ENCODE results near the gene FRYL. TPM values are rescaled to one million over a fixed set of nuclear protein-coding genes. Genes with fewer than 3 reads are reported as not detected.

Gene FRYL
- total and polyA plus RNA-seq, 2 experiments from 2014 or later: 15.7 to 82.3 TPM

- DNase-seq (ENCODE audit: low spot score): no peak
- Histone ChIP-seq H3K4me2 (peak overlapping the region; percentile 45), H3K4me3 (no peak overlapping the region), H3K27ac (peak overlapping the region; percentile 64), H3K9me2 (replicated peaks; ENCODE audit: insufficient read depth) (no peaks in the 10 kb centered on the region), H3K36me3 (replicated peaks; ENCODE audit: insufficient read depth, low read depth) (no peaks in the 10 kb centered on the region), H3K79me2 (peaks cover 24% of the 10 kb centered on the region), H3K9me3 (ENCODE audit: low read depth) (no peaks in the 10 kb centered on the region), H3K27me3 (no peaks in the 10 kb centered on the region), H2AFZ (no peak overlapping the region), H3K4me1 (ENCODE audit: insufficient read depth) (peaks cover 12% of the 10 kb centered on the region), H4K20me1 (ENCODE audit: insufficient read depth, poor library complexity, severe bottlenecking) (no peaks in the 10 kb centered on the region)
- TF ChIP-seq, protein P1, sequence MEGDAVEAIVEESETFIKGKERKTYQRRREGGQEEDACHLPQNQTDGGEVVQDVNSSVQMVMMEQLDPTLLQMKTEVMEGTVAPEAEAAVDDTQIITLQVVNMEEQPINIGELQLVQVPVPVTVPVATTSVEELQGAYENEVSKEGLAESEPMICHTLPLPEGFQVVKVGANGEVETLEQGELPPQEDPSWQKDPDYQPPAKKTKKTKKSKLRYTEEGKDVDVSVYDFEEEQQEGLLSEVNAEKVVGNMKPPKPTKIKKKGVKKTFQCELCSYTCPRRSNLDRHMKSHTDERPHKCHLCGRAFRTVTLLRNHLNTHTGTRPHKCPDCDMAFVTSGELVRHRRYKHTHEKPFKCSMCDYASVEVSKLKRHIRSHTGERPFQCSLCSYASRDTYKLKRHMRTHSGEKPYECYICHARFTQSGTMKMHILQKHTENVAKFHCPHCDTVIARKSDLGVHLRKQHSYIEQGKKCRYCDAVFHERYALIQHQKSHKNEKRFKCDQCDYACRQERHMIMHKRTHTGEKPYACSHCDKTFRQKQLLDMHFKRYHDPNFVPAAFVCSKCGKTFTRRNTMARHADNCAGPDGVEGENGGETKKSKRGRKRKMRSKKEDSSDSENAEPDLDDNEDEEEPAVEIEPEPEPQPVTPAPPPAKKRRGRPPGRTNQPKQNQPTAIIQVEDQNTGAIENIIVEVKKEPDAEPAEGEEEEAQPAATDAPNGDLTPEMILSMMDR (IDR thresholded peaks at IDR 0.05; ENCODE audit: poor library complexity): no peak
- TF ChIP-seq EZH2 (IDR thresholded peaks at IDR 0.05; ENCODE audit: borderline replicate concordance) (no peak), EZH2phosphoT487 (IDR thresholded peaks at IDR 0.05; ENCODE audit: low read depth, severe bottlenecking, unreplicated experiment) (no peak)
- WGBS (ENCODE audit: low lambda C conversion rate, missing lambda C conversion rate): 90% methylated on average over 3 of the region's 3 CpGs
Measured at GRCh38 chr4:48669086-48669485, 111.0 kb downstream of the FRYL start.

DNA sequence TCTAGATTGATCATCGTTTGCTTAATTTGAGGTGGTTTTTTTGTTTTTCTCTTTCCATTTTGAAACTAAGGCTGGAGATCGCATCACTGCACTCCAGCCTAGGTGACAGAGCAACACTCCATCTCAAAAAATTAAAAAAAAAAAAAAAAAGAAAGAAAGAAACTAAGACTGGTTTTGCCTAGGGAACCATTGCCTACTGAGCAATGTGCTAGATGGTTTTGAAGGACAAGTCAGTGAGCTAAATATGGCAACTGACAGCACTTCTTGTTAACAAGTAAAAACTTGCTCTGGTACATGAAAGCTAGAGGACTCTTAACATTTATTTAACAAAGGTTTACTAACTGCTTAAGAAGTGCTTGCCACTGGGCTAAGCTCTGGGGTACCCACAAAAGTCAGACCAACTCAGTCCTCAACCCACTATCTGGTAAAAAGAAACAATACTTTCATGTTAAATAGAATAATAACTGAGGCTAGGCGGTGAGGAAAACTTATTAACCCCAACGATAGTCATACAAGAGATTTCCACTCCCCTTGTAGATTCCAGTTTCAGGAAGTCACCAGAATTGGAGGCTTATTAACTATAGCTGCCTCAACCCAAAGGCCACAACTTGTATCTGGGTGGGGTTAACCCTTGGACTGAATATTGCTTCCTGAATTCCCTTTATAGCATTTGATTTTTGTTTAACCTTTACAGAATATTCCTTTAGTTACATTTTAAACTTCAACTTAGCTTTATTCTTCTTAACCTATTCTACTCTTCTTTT is 111.6 kb downstream of the FRYL start:
- TF ChIP-seq, protein P1 (IDR thresholded peaks at IDR 0.05; ENCODE audit: poor library complexity): no peak
- no peak for TF ChIP-seq EZH2 (IDR thresholded peaks at IDR 0.05; ENCODE audit: borderline replicate concordance)
- H3K27me3 ChIP-seq: no peaks in the 10 kb centered on the region
- no peak overlapping the region for H3K4me3 ChIP-seq
- no peaks in the 10 kb centered on the region for H3K9me2 ChIP-seq (replicated peaks; ENCODE audit: insufficient read depth)
- H3K9me3 ChIP-seq (ENCODE audit: low read depth): no peaks in the 10 kb centered on the region
- H3K79me2 ChIP-seq: peaks cover 28% of the 10 kb centered on the region
- H3K27ac ChIP-seq: peak overlapping the region; percentile 64
- peak overlapping the region; percentile 45 for H3K4me2 ChIP-seq
- DNase-seq (ENCODE audit: low spot score): peak; percentile 27
- H2AFZ ChIP-seq: no peak overlapping the region
- H4K20me1 ChIP-seq (ENCODE audit: insufficient read depth, poor library complexity, severe bottlenecking): no peaks in the 10 kb centered on the region
- peaks cover 12% of the 10 kb centered on the region for H3K4me1 ChIP-seq (ENCODE audit: insufficient read depth)
- 82% methylated on average over 4 of the region's 4 CpGs for WGBS (ENCODE audit: low lambda C conversion rate, missing lambda C conversion rate)
- no peaks in the 10 kb centered on the region for H3K36me3 ChIP-seq (replicated peaks; ENCODE audit: insufficient read depth, low read depth)

- Histone ChIP-seq H3K36me3 (replicated peaks; ENCODE audit: insufficient read depth, low read depth) (no peaks in the 10 kb centered on the region), H3K4me3 (no peak overlapping the region), H2AFZ (no peak overlapping the region), H3K27me3 (no peaks in the 10 kb centered on the region), H3K4me1 (ENCODE audit: insufficient read depth) (peaks cover 12% of the 10 kb centered on the region), H3K79me2 (peaks cover 30% of the 10 kb centered on the region), H3K27ac (peak overlapping the region; percentile 64), H3K9me3 (ENCODE audit: low read depth) (no peaks in the 10 kb centered on the region), H4K20me1 (ENCODE audit: insufficient read depth, poor library complexity, severe bottlenecking) (no peaks in the 10 kb centered on the region), H3K9me2 (replicated peaks; ENCODE audit: insufficient read depth) (no peaks in the 10 kb centered on the region), H3K4me2 (no peak overlapping the region)
- no peak for TF ChIP-seq EZH2 (IDR thresholded peaks at IDR 0.05; ENCODE audit: borderline replicate concordance)
- no peak for TF ChIP-seq EZH2phosphoT487 (IDR thresholded peaks at IDR 0.05; ENCODE audit: low read depth, severe bottlenecking, unreplicated experiment)
- TF ChIP-seq, protein P1 (IDR thresholded peaks at IDR 0.05; ENCODE audit: poor library complexity): no peak
- DNase-seq (ENCODE audit: low spot score): no peak
- WGBS (ENCODE audit: low lambda C conversion rate, missing lambda C conversion rate): 69% methylated on average over 2 of the region's 2 CpGs
Measured at GRCh38 chr4:48667148-48667547, 112.9 kb downstream of the FRYL start.

All from hepatocyte (in vitro differentiated cells).